GM18498 (cell line): Measurements from ENCODE around the gene BRINP3.
"Not testable (repeated sequence)": the region's sequence is repeated elsewhere in the genome, so short reads cannot be mapped to it uniquely, and the experiment has no call there.

Experiments used
- ATAC-seq: cut with Tn5 transposase; IDR thresholded peaks from one replicate; pipeline ENCODE4 v1.9.1; 2021; ENCODE audit warnings: mild to moderate bottlenecking, moderate library complexity; ENCODE audit not compliant: unreplicated experiment

The BRINP3 gene

GRCh38 chr1:190477762-190478148, at the start of gene BRINP3:
Gene BRINP3 (minus strand): TSS chr1:190477864.
- ATAC-seq = peak; percentile 9

GRCh38 chr1:190511554-190511953, 33.9 kb upstream of the BRINP3 start:
- ATAC-seq = no peak

GRCh38 chr1:190507357-190507756, 29.7 kb upstream of the BRINP3 start:
- no peak for ATAC-seq

DNA sequence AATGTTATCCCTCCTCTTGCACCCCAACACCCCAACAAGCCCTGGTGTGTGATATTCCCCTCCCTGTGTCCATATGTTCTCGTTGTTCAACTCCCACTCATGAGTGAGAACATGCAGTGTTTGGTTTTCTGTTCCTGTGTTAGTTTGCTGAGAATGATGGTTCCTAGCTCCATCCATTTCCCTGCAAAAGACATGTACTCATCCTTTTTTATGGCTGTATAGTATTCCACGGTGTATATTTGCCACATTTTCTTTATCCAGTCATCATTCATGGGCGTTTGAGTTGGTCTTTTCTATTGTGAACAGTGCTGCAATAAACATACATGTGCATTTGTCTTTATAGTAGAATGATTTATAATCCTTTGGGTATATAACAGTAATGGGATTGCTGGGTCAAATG, 26.9 kb upstream of the BRINP3 start:
- ATAC-seq = not testable (repeated sequence)

DNA sequence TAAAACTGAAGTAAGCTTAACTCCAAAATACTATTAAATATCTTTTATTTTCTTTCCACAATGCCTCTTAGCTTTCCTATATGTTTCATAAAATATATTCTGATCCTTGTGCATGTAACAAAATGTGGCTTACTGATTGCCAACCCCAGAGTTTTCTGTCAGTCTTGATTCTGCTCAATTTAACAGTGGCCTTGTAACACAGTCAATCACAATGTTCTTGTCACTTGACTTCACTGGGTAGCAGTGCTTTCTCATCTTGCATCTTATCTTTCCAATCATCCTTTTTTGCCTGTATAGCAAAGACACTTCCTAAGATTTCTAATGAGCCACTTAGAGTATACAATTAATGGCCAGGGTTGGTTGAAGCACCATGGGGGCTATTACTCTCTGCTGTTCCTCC, 19.9 kb upstream of the BRINP3 start:
- ATAC-seq = no peak

- ATAC-seq = no peak
Observed at GRCh38 chr1:190494451-190494850, 16.8 kb upstream of the BRINP3 start.

GRCh38 chr1:190491404-190491803, 13.7 kb upstream of the BRINP3 start:
- ATAC-seq = no peak

DNA sequence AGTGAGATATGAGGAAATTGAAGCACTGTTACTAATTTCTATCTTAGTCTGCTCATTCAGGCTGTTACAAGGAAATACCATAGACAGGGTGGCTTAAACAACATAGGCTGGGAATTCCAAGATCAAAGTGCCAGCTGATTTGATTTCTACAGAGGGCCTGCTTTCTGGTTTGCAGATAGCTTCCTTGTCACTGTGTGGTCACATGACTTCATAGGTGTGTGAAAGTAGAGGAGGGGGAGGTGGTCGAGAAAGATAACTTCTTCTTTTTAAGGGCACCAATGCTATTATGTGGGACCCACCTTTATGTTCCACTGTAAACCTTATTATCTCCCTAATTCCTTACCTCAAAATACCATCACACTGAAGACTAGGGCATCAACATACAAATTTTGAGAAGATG, 6.4 kb upstream of the BRINP3 start:
- no peak for ATAC-seq

DNA sequence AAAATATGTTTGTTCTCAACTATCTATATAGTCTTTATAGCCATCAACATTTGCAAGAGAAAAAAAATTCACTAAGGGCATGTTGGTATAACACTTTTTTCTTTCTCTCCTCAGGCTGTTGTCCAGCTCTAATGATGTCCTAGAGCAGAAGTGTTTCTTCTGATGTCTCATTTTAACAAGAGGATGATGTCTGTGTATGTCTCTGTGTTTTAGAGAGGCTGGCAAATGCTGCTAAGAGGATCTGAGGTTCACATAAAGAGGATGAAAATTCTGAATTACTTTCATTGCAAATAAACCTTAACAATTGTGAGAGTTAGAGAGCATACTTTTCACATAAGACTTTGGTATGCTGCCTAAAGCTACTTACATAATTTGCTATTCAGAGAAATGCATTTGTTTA, 2.6 kb upstream of the BRINP3 start:
- ATAC-seq = no peak

GRCh38 chr1:190479516-190479915, 1.9 kb upstream of the BRINP3 start:
- ATAC-seq = no peak

DNA sequence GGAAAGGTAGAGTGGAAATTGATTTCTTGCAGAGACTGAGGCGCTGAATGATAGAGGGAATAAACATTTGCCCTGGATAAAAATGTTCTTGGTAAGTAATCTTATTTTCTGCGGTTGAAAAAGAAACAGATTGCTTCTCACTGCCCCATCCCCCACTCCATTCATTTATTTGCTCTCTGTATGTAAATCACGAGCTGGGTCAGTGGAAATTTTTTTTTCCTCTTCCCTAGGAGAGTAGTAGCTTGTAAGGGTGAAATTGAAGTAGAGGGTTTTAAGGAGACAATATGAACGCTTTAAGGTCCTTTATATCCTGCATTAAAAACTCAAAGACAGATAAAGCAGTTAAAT, 1.4 kb upstream of the BRINP3 start:
- ATAC-seq = no peak

DNA sequence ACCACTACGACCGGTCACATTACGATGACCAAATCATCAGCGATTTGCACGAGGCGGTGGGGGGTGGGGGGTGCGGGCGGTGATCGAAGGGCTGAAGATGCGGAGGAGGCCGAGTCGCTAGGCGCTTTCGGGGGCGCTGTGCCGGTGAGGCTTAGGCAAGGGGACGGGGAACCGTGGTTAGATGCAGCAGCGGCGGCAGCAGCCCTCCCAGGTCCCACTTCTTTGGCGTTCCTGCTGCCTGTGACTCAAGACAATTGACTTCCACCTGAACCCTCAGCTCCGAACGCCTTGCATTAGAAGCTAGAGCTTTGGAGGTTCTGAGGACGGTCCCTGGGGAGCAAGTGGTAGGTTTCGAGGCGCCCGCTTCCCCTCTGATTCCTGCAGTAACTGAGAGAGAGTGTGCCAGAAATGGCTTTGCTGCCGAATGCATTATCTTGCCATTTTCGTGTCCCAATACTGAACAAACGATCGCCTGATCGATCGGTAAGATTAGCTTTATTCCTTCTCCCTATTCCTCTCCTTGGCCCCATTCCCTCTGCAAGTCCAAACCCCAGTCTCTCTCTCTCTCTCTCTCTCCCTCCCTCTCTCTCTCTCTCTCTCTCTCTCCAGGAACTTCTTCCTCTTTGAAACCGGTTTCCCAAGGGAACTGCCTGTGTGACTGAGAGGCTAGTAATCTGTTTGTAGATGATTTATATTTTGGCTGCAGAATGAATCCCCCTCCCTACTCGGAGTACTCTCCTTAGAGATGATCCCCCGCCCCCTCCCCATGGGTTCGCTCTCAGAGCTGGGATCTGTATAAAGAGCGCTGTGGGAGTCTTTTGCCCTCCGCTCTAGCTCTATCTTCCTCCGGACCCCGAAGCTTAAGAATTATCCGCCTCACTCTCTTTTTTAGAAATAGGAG, 735 bp upstream of the BRINP3 start:
- ATAC-seq = peak; percentile 64

- no peak for ATAC-seq
Observed at GRCh38 chr1:190476806-190477205, 858 bp downstream of the BRINP3 start.

- ATAC-seq = no peak
Observed at GRCh38 chr1:190476321-190476720, 1.3 kb downstream of the BRINP3 start.

GRCh38 chr1:190475421-190476141, 2.1 kb downstream of the BRINP3 start:
- ATAC-seq = no peak

GRCh38 chr1:190474650-190475211, 2.9 kb downstream of the BRINP3 start:
- ATAC-seq = no peak

- ATAC-seq = no peak
Observed at GRCh38 chr1:190474010-190474409, 3.7 kb downstream of the BRINP3 start.

- ATAC-seq = no peak
Observed at GRCh38 chr1:190472494-190472893, 5.2 kb downstream of the BRINP3 start.

- no peak for ATAC-seq
Observed at GRCh38 chr1:190472042-190472441, 5.6 kb downstream of the BRINP3 start.

DNA sequence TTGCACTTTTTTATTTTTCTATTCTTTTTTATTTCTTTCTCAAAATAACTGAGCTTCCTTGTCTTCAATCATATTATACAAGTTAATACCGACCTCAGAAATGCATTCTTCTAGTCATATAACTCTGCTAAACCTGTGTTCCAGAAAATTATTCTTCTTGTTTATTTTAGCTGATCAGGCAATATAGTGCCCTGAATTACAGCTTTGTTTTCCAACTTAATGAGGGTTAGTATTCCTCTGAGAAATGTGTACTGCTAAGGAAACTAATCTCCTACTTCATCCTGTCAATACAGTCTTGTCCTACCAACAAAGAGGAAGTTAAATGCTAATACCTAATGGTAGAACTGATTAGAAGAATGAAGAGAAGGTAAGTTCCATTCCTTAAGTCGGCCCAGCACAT, 13.0 kb downstream of the BRINP3 start:
- no peak for ATAC-seq

GRCh38 chr1:190456129-190456528, 21.5 kb downstream of the BRINP3 start:
- no peak for ATAC-seq

DNA sequence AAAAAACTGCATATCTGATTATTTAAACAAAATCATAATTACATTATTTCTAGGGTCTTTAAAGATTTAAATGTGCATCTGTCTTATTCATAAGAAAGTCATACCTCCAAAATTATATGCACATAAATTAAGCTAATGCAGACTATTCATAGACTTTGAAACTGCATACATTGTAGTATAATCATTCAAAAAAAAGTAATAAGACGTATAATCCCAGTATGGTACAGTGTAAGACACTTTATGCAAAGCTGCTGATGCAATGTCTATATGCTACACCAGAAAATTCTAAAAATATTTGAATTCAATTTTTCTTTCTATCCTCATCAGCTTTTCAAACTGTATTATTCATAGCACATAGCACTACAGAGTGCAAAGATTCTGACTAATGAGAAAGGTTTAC, 22.0 kb downstream of the BRINP3 start:
- no peak for ATAC-seq
